DOHH2 (cell line): ENCODE results near the gene REPIN1.

Source experiments
- H3F3A ChIP-seq: fragments of 200-600 bp; sonication (generic), shearing (Covaris generic); 2 replicates; pipeline ENCODE4 v1.6.0; 2016; ENCODE audit warnings: antibody characterized with exemption, mild to moderate bottlenecking; ENCODE audit not compliant: control insufficient read depth, insufficient read depth
- H3K27ac ChIP-seq: fragments of 200-600 bp; sonication (generic); 2 replicates; pipeline ENCODE4 v1.5.1; 2014; ENCODE audit warnings: low read depth, mild to moderate bottlenecking, low read length, moderate library complexity
- H3K27me3 ChIP-seq: fragments of 200-600 bp; sonication (generic); 2 replicates; pipeline ENCODE4 v1.6.1; 2014; ENCODE audit warnings: mild to moderate bottlenecking, low read length, mixed read lengths; ENCODE audit not compliant: control insufficient read depth
- H3K36me3 ChIP-seq: fragments of 200-600 bp; sonication (generic); 2 replicates; pipeline ENCODE4 v1.6.1; 2014; ENCODE audit warnings: mild to moderate bottlenecking, low read length, moderate library complexity, mixed read lengths; ENCODE audit not compliant: control insufficient read depth
- H3K4me1 ChIP-seq: fragments of 200-600 bp; sonication (generic); 2 replicates; pipeline ENCODE4 v1.6.1; 2014; ENCODE audit warnings: mild to moderate bottlenecking, low read length, mixed read lengths; ENCODE audit not compliant: control insufficient read depth
- H3K4me2 ChIP-seq: fragments of 200-600 bp; sonication (generic); 2 replicates; pipeline ENCODE4 v1.6.0; 2014; ENCODE audit warnings: mild to moderate bottlenecking, low read length, moderate library complexity
- H3K4me3 ChIP-seq: fragments of 200-600 bp; sonication (generic); 2 replicates; pipeline ENCODE4 v1.5.1; 2014; ENCODE audit warnings: mild to moderate bottlenecking, low read length, mixed read lengths
- H3K79me2 ChIP-seq: fragments of 200-600 bp; sonication (generic); 2 replicates; pipeline ENCODE4 v1.6.1; 2014; ENCODE audit warnings: mild to moderate bottlenecking, low read length, mixed read lengths; ENCODE audit not compliant: control insufficient read depth
- H3K9me2 ChIP-seq: fragments of 200-600 bp; sonication (generic); replicated peaks from 2 replicates; pipeline ENCODE4 v1.6.1; 2014; ENCODE audit warnings: mild to moderate bottlenecking, low read length, mixed read lengths; ENCODE audit not compliant: control insufficient read depth
- H3K9me3 ChIP-seq: fragments of 200-600 bp; sonication (generic); 2 replicates; pipeline ENCODE4 v1.6.1; 2014; ENCODE audit warnings: antibody characterized with exemption, low read length, mixed read lengths; ENCODE audit not compliant: control insufficient read depth, insufficient read depth
- H4K20me1 ChIP-seq: fragments of 200-600 bp; sonication (generic); 2 replicates; pipeline ENCODE4 v1.6.0; 2014; ENCODE audit warnings: low read depth, mild to moderate bottlenecking, antibody characterized with exemption, low read length, moderate library complexity; ENCODE audit not compliant: control insufficient read depth, insufficient read depth
- CTCF ChIP-seq: fragments of 200-600 bp; sonication (generic); IDR thresholded peaks from one replicate; pipeline ENCODE4 v1.5.1; 2014; ENCODE audit warnings: antibody characterized with exemption, mild to moderate bottlenecking, low read depth, low read length; ENCODE audit not compliant: poor library complexity, severe bottlenecking
- EZH2phosphoT487 ChIP-seq: fragments of 200-600 bp; sonication (generic); IDR thresholded peaks from 2 replicates; pipeline ENCODE4 v1.6.1; 2017; ENCODE audit warnings: borderline replicate concordance, mild to moderate bottlenecking, antibody characterized with exemption, low read length, moderate library complexity, mixed read lengths

The REPIN1 gene

GRCh38 chr7:150381096-150381495, 12.5 kb downstream of the REPIN1 start:
- Histone ChIP-seq H3K27me3 (no peaks in the 10 kb centered on the region), H3K4me1 (peaks cover 78% of the 10 kb centered on the region), H3K79me2 (peaks cover 54% of the 10 kb centered on the region), H3F3A (peaks cover 37% of the 10 kb centered on the region), H3K9me3 (no peaks in the 10 kb centered on the region), H3K27ac (peak overlapping the region; percentile 81), H3K4me3 (peak overlapping the region; percentile 79), H4K20me1 (no peaks in the 10 kb centered on the region; the same call in 1 of the 2 replicates), H3K4me2 (peak overlapping the region; percentile 86), H3K36me3 (peaks cover 13% of the 10 kb centered on the region), H3K9me2 (no peaks in the 10 kb centered on the region)
- TF ChIP-seq EZH2phosphoT487 (no peak), CTCF (no peak)

GRCh38 chr7:150381785-150382122, 13.1 kb downstream of the REPIN1 start:
- Histone ChIP-seq H3K79me2 (peaks cover 54% of the 10 kb centered on the region), H3K4me1 (peaks cover 76% of the 10 kb centered on the region), H3K4me3 (peak overlapping the region; percentile 72), H3K27me3 (no peaks in the 10 kb centered on the region), H3K9me2 (no peaks in the 10 kb centered on the region), H3F3A (peaks cover 31% of the 10 kb centered on the region), H3K4me2 (peak overlapping the region; percentile 86), H3K36me3 (peaks cover 15% of the 10 kb centered on the region), H3K27ac (peak overlapping the region; percentile 67), H3K9me3 (no peaks in the 10 kb centered on the region), H4K20me1 (no peaks in the 10 kb centered on the region; the same call in 1 of the 2 replicates)
- no peak for TF ChIP-seq CTCF
- no peak for TF ChIP-seq EZH2phosphoT487

GRCh38 chr7:150382123-150382843, 13.7 kb downstream of the REPIN1 start:
- Histone ChIP-seq H3K27ac (peak overlapping the region; percentile 67), H3K4me2 (peak overlapping the region; percentile 86)

More at GRCh38 chr7:150382123-150382843, 13.7 kb downstream of the REPIN1 start:
- Histone ChIP-seq H3K9me2 (no peaks in the 10 kb centered on the region), H3K4me3 (peak overlapping the region; percentile 72), H3K36me3 (peaks cover 15% of the 10 kb centered on the region), H3K27me3 (no peaks in the 10 kb centered on the region), H3K4me1 (peaks cover 70% of the 10 kb centered on the region), H3K79me2 (peaks cover 54% of the 10 kb centered on the region), H4K20me1 (no peaks in the 10 kb centered on the region; the same call in 1 of the 2 replicates), H3K9me3 (no peaks in the 10 kb centered on the region), H3F3A (peaks cover 25% of the 10 kb centered on the region)
- TF ChIP-seq EZH2phosphoT487 (no peak), CTCF (peak; percentile 13)
